ENCODE measurements around the gene FECH.

Gene FECH

GRCh38 chr18:57581301-57581934, 5.1 kb downstream of the FECH start:
- peak; percentile 50 for DNase-seq (ENCODE audit: low spot score)

DNA sequence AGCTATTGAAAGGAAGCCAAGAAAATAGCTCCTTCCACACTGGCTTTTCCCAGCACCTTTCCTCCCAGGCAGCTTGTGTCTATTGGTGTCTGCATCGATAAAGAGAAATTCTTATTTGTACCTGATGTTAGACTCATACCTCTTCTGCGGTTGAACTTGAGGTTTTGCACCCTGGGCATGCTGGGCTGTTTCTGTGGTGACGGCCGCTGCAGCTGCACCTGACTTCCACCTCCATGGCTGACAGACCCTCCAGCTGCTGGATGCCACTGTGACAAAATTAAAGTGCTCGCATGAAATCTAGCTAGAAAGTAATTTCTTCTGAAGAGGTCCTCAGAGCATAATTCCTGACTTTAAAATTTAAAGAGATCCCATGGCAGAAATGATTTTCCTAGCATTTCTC, 6.6 kb downstream of the FECH start:
- DNase-seq (ENCODE audit: low spot score): no peak

- DNase-seq (ENCODE audit: low spot score): no peak
These were observed 10.2 kb downstream of the FECH start for GRCh38 chr18:57576316-57576715.

DNA sequence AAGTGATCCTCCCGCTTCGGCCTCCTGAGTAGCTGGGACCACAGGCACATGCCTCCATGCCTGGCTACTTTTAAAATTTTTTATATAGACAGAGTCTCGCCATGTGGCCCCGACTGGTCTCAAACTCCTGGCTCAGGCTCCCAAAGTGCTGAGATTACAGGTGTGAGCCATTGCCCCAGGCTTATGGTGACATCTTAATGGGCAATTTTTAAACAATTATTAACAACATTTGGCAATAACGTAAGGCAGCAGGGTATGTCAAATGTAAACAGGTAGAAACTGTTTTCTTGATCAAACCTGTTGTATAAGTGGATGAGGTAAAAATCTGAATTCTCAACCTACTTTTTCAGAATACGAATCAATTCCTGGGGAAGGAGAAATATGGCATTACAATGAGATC, 11.0 kb downstream of the FECH start:
- no peak for DNase-seq (ENCODE audit: low spot score)

DNA sequence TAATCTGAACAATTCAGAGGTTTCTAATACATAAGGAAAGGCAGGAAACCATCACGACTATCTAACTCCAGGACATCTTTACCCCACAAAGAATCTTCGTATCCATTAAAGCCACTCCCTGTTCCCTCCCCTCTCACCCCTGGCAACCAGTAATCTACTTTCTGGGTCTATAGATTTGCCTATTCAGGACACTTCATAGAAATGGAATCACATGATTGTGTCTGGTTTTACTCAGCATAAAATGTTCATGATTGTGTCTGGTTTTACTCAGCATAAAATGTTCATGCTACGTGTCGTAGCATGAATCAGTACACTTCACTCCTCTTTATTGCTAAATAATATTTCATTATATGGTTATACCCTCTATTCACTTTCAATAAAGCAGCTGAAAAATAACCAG, 11.6 kb downstream of the FECH start:
- DNase-seq (ENCODE audit: low spot score): no peak

- DNase-seq (ENCODE audit: low spot score): no peak
These were observed 16.3 kb downstream of the FECH start for GRCh38 chr18:57570162-57570561.

DNA sequence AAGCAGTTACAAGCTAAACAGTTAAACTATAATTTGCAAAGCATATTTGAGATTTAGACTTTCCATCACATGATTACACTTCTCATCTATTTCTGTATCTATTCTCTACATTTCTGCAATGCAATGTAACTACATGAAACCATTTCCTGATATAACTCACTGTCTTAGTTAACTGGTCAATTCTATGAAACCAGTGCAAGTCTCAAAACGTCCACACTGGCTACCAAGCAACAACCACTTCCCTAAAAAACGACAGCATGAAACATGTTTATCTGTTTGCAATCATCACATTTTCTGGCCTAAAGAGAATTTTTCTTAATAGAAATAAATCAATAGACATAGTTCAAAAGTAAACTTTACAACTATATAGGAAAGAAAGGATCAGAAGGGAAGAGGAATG, 17.4 kb downstream of the FECH start:
- no peak for DNase-seq (ENCODE audit: low spot score)

DNA sequence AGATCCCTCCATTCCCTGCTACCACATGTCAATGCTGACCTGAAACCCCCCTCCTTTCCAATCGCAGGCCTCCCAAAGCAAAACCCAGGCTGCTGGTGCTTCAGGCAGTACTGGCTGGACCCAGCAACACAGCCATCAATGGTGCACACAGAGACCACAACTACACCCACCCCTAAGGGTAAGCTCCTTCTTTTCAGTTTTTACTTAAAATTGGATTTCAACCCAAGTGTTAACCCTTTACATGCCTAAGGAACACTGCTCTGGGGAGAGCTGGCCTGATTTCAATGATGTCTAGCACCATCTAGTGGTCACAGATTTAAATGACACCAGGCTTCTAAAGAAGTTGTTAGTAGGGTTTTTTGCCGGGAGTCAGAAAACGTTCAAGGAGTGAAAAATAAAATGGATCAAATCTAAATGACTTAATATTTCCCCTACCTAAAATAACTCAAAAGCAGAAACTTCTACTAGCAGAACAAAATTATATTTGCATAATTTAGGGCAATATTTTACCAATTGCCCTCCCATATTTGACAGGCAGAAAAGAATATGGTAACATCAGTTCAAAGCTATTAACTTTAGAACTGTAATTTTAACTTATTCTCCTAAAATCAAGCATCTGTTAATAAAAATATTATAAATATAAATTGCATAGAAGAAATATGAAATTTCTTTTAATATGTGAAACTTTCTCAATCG, 24.6 kb downstream of the FECH start:
- DNase-seq (ENCODE audit: low spot score): peak; percentile 46

GRCh38 chr18:57561261-57561660, 25.2 kb downstream of the FECH start:
- no peak for DNase-seq (ENCODE audit: low spot score)

- no peak for DNase-seq (ENCODE audit: low spot score)
These were observed 27.2 kb downstream of the FECH start for GRCh38 chr18:57559314-57559713.

GRCh38 chr18:57555134-57555533, 31.4 kb downstream of the FECH start:
- no peak for DNase-seq (ENCODE audit: low spot score)

DNA sequence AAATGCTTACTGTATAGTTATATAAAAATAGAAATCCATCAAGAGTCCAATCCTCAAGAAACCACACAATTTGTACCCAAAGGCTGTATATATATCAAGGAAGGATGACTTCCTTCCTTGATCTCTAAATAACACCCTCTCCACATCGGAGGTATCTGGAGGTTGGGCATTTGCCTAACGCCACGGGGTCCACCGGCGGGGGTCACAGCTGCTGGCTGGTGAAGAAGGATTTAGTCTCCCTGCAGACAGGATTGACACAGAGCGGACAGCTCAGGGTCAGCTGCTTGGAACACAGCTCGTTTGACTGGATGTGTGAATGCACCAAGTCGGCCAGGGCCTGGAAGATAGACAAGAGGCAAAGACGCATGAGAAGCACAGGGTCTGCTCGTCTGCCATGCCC, 36.0 kb downstream of the FECH start:
- no peak for DNase-seq (ENCODE audit: low spot score)

DNA sequence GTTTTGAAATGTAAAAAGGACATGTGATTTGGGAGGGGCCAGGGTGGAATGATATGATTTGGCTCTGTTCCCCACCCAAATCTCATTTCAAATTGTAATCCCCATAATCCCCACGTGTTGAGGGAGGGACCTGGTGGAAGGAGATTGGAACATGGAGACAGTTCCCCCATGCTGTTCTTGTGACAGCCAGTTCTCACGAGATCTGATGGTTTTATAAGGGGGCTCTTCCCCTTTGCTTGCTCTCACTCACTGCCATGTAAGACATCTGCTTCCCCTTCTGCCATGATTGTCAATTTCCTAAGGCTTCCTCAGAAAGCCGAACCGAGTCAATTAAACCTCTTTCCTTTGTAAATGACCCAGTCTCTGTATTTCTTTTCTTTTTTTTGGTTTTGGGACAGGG, 39.2 kb downstream of the FECH start:
- no peak for DNase-seq (ENCODE audit: low spot score)

DNA sequence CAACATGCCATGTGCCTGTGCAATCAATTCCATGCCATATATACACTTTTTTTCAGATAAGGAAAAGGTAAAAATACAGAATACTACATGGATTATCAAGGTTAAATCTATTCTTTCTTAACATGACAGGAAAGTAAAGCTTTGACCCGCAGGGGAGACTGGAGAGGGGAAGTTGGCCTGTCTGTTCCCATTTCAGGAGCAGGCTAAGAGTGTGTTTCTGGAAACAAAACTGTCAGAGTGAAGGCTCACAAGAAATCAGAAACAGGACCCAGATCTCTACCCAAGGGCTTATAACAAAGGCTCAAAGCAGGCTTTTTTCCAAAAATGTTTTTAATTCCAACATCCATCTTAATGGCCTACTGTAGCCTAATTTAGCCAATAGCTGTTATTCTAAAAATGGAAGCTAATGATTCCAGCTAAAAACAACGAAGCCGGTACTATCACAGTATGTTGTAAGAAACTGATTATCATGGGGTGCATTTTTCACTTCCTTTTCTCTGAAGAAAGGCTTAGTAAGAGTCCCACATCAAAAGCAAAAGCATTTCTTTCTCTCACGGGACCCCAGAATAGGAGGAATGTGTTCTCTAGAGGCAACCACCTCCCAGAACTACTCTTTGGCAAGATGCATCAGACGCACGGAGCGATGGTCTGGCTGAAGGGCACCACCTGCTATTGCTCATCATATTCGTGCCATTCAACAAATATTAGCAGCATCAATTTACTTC, 41.4 kb downstream of the FECH start:
- no peak for DNase-seq (ENCODE audit: low spot score)

GRCh38 chr18:57543560-57543959, 42.9 kb downstream of the FECH start:
- DNase-seq (ENCODE audit: low spot score): no peak

DNA sequence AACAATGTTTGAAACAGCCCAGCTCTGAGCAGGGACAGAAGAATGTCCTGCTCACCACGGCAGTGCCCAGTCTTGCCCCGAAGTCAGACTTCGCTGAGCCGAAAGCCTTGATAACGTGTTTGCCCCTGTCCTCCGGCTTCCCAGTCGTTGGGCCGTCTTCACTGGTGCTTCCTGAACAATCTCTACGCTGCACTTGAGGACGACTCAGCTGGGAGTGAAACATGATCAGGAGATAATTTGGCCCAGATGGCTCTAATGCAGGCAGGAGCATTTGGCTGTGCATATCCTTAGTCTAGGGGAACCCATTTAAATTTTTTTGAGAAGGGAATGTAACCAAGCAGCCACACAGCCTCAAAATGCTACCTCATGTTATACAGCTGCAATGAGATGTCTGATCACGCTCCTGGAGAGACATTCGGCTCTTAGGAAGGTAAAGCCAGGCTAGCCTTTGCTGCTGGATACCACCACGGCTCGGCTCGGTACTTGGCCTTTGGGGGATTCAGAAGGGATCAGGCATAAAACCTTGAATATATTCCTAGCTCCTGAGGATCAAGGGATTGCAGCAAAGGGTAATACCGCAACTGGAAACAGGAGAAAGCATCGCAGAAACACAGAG, 43.6 kb downstream of the FECH start:
- DNase-seq (ENCODE audit: low spot score): no peak

GRCh38 chr18:57542126-57542525, 44.4 kb downstream of the FECH start:
- no peak for DNase-seq (ENCODE audit: low spot score)

DNA sequence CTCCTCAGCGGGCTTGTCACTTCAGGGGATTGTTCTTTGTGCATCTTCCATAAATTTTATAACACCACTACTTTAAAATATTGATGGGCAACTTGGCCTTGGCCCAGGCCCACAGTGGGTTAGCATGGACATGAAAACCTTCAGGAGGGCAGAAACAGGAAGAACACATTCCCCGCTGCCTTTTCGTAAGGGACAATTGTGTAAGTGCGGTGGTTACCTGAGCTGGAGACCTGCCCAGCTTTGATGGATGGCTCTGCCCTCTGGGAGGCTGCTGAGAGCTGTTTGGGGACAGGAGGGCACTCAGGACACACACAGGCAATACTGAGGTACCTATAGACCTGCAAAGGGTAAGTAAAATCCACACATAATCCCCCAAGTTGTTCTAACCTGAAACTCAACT, 46.8 kb downstream of the FECH start:
- DNase-seq (ENCODE audit: low spot score): no peak

DNA sequence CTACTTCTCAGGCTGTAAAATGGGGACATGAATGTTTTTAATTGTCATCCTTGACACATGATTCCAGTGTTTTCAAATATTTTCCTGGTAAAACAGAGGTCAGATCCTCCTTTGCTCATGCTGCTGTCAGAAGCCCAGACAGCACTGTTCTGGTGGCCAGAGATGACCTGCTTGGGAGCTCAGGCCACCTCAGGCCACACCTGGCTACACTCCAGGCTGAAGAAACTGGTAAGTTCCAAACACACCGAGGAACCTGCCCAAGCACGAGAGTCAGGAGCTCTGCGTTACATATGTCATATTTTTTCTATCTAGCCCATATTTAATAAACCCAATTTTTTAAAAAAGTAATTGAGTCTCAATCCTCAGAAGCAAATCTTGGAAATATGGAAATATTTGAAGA, 47.9 kb downstream of the FECH start:
- DNase-seq (ENCODE audit: low spot score): no peak

DNA sequence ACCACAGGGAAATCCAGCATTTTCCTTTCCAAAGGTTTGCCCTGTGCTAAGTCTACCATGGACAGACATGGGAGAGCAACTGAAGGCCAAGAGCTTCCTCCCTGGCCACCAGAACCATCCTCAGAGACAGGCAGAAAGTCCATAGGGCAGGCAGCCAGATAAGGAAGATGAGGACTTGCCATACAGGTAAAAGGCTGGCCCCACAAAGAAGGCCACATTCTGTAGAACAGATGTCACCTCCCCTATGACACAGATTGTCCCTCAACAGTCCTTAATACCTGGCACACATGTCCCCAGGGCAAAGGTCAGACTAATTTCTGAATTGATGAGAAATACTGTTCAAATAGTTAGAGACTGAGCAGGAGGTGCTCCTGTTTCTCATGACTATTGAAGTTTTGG, 52.0 kb downstream of the FECH start:
- no peak for DNase-seq (ENCODE audit: low spot score)

- no peak for DNase-seq (ENCODE audit: low spot score)
These were observed 52.5 kb downstream of the FECH start for GRCh38 chr18:57533868-57534510.

Data from globus pallidus (tissue), 1 donor.